A549 (cell line): ENCODE results near the gene PRR13. TPM values are rescaled to one million over a fixed set of nuclear protein-coding genes. Genes with fewer than 3 reads are reported as not detected.
A peak's percentile ranks its signal among the peaks of the same experiment; 100 is the strongest.

Source experiments
- ATAC-seq, 2 experiments: fragments of 200-7000 bp in 1 of 2; fragments of >200 bp in 1 of 2; cut with Nextera tagmentation in 1 of 2; cut with Tn5 transposase in 1 of 2; 3 replicates each; pipeline versions ENCODE4 v1.8.0 to v1.9.1; 2018 to 2020; ENCODE audit warnings: mild to moderate bottlenecking in 1 of 2, moderate library complexity in 1 of 2
- CTCF ChIA-PET: fragments of 300-600 bp; sonication (Branson Sonifier 250); formaldehyde crosslinking; extraction: SDS; loops from one replicate; lab custom pipeline; 2021; ENCODE audit warnings: antibody characterized with exemption, inconsistent platforms; lab: Yijun Ruan, JAX
- POLR2A ChIA-PET: fragments of 350-600 bp; formaldehyde crosslinking; extraction: SDS; loops from one replicate; lab custom pipeline; 2021; ENCODE audit warnings: antibody characterized with exemption, inconsistent platforms; lab: Yijun Ruan, JAX
- DNase-seq, 2 experiments: peaks; one replicate each; pipeline versions ENCODE4 v3.0.0 to v3.0.0-alpha.2; 2011 to 2016; ENCODE audit warnings: low read depth in 1 of 2, low spot score in 1 of 2
- FAIRE-seq: peaks from 2 replicates; lab custom pipeline; 2011; peaks lifted over from hg19 to GRCh38; lab: Jason Lieb, UNC
- H3K27ac ChIP-seq, 2 experiments: fragments of >200 bp; sonication (Bioruptor Twin); formaldehyde crosslinking; 3 replicates each; pipeline ENCODE4 v1.5.1; 2016 to 2017
- H3K4me1 ChIP-seq: fragments of >200 bp; sonication (Bioruptor Twin); formaldehyde crosslinking; 3 replicates; pipeline ENCODE4 v1.6.1; 2016
- H3K4me2 ChIP-seq: fragments of >200 bp; sonication (Bioruptor Twin); formaldehyde crosslinking; 3 replicates; pipeline ENCODE4 v1.6.1; 2016
- H3K4me3 ChIP-seq: fragments of >200 bp; sonication (Bioruptor Twin); formaldehyde crosslinking; 3 replicates; pipeline ENCODE4 v1.5.1; 2016
- H3K9me3 ChIP-seq: fragments of >200 bp; sonication (Bioruptor Twin); formaldehyde crosslinking; 3 replicates; pipeline ENCODE4 v1.6.1; 2016
- BCL3 ChIP-seq: fragments of >200 bp; sonication (Bioruptor Twin); formaldehyde crosslinking; IDR thresholded peaks from 3 replicates; pipeline ENCODE4 v1.6.1; 2016
- BHLHE40 ChIP-seq: IDR thresholded peaks from 2 replicates; pipeline ENCODE4 v1.6.1; 2012; ENCODE audit warnings: low read depth, low read length, inconsistent platforms
- CBX8 ChIP-seq: fragments of 200-600 bp; sonication (generic); IDR thresholded peaks from 2 replicates; pipeline ENCODE4 v1.6.1; 2016
- CHD2 ChIP-seq: fragments of 150-350 bp; IDR thresholded peaks from 2 replicates; pipeline ENCODE4 v1.6.1; 2014; ENCODE audit warnings: low read length; ENCODE audit not compliant: partially characterized antibody
- CTCF ChIP-seq: fragments of >200 bp; sonication (Bioruptor Twin); formaldehyde crosslinking; IDR thresholded peaks from 3 replicates; pipeline ENCODE4 v1.5.1; 2016
- EHF ChIP-seq: fragments of 250-450 bp; sonication (Bioruptor Pico); IDR thresholded peaks from 2 replicates; pipeline ENCODE4 v1.5.0; 2020; ENCODE audit warnings: mild to moderate bottlenecking
- EHMT2 ChIP-seq: fragments of 200-600 bp; sonication (generic); IDR thresholded peaks from 2 replicates; pipeline ENCODE4 v1.6.1; 2016; ENCODE audit warnings: antibody characterized with exemption, low read depth, mild to moderate bottlenecking, moderate library complexity
- GATA3 ChIP-seq: IDR thresholded peaks from 2 replicates; pipeline ENCODE4 v1.6.1; 2012; ENCODE audit warnings: borderline replicate concordance
- HDAC2 ChIP-seq: fragments of 200-600 bp; sonication (generic); IDR thresholded peaks from 2 replicates; pipeline ENCODE4 v1.6.1; 2016
- HEYL ChIP-seq: fragments of 250-450 bp; sonication (Bioruptor Pico); IDR thresholded peaks from 2 replicates; pipeline ENCODE4 v1.8.0; 2021; ENCODE audit warnings: mild to moderate bottlenecking, moderate library complexity
- HOXB5 ChIP-seq: fragments of 250-450 bp; sonication (Bioruptor Pico); IDR thresholded peaks from 2 replicates; pipeline ENCODE4 v1.5.0; 2020; ENCODE audit warnings: mild to moderate bottlenecking, moderate library complexity
- JUN ChIP-seq, 2 experiments: fragments of >200 bp; sonication (Bioruptor Twin); formaldehyde crosslinking; IDR thresholded peaks; 2 replicates in 1 of 2; 3 replicates in 1 of 2; pipeline ENCODE4 v1.6.1; 2016 to 2017
- KDM5A ChIP-seq: fragments of 200-600 bp; sonication (generic); IDR thresholded peaks from 2 replicates; pipeline ENCODE4 v1.6.1; 2016; ENCODE audit warnings: antibody characterized with exemption, mild to moderate bottlenecking
- MAX ChIP-seq: IDR thresholded peaks from 2 replicates; pipeline ENCODE4 v1.6.1; 2012
- MAZ ChIP-seq: fragments of 150-350 bp; IDR thresholded peaks from 2 replicates; pipeline ENCODE4 v1.6.1; 2014; ENCODE audit warnings: antibody characterized with exemption, low read depth, low read length, borderline replicate concordance
- NFE2L2 ChIP-seq: fragments of 150-350 bp; conservative IDR thresholded peaks from 2 replicates; pipeline ENCODE4 v1.6.1; 2014; ENCODE audit warnings: low read length
- NPAS2 ChIP-seq: fragments of 250-450 bp; sonication (Bioruptor Pico); IDR thresholded peaks from 2 replicates; pipeline ENCODE4 v1.8.0; 2022; ENCODE audit warnings: mild to moderate bottlenecking, moderate library complexity, borderline replicate concordance
- POLR2A ChIP-seq: IDR thresholded peaks from 2 replicates; pipeline ENCODE4 v1.6.1; 2012; ENCODE audit warnings: mild to moderate bottlenecking, low read length
- RARB ChIP-seq: fragments of 250-450 bp; sonication (Bioruptor Pico); IDR thresholded peaks from 2 replicates; pipeline ENCODE4 v1.8.0; 2021; ENCODE audit warnings: mild to moderate bottlenecking, moderate library complexity
- RNF2 ChIP-seq: fragments of 200-600 bp; sonication (generic); IDR thresholded peaks from 2 replicates; pipeline ENCODE4 v1.6.1; 2016; ENCODE audit warnings: low read depth, mild to moderate bottlenecking, antibody characterized with exemption, moderate library complexity, borderline replicate concordance
- SREBF2 ChIP-seq: fragments of 450-650 bp; IDR thresholded peaks from 2 replicates; pipeline ENCODE4 v1.6.1; 2014; ENCODE audit warnings: mild to moderate bottlenecking, moderate library complexity
- TFCP2L1 ChIP-seq: fragments of 250-450 bp; sonication (Bioruptor Pico); IDR thresholded peaks from 2 replicates; pipeline ENCODE4 v1.5.0; 2021; ENCODE audit warnings: mild to moderate bottlenecking
- TP53 ChIP-seq: fragments of 250-450 bp; sonication (Bioruptor Pico); IDR thresholded peaks from 2 replicates; pipeline ENCODE4 v1.5.0; 2021; ENCODE audit warnings: mild to moderate bottlenecking, moderate library complexity
- USF2 ChIP-seq: fragments of 450-650 bp; IDR thresholded peaks from 2 replicates; pipeline ENCODE4 v1.6.1; 2014; ENCODE audit warnings: antibody characterized with exemption
- ZC3H11A ChIP-seq: fragments of 450-650 bp; IDR thresholded peaks from 2 replicates; pipeline ENCODE4 v1.6.1; 2014; ENCODE audit warnings: antibody characterized with exemption, mild to moderate bottlenecking
- WGBS: methylation state at CpG from one replicate; pipeline ENCODE4 v1.1.6; 2017; ENCODE audit errors: missing lambda C conversion rate; 5-methylcytosine and 5-hydroxymethylcytosine counted together
- polyA minus RNA-seq: library from RNA; depleted of rRNA, polyadenylated mRNA; stranded (reverse); fragments of >200 nt; gene quantifications from 2 replicates; pipeline ENCODE4 v1.2.3, GENCODE V29; 2011; rRNA and poly(A)+ RNA removed
- polyA plus RNA-seq, 4 experiments: library from polyadenylated mRNA; depleted of rRNA in 3 of 4; stranded (reverse); fragments of >200 nt; fragmentation: RNase III in 1 of 4; extraction: RNeasy Plus Mini Kit Qiagen cat#74134 plus additional on column Dnase treatment in 1 of 4; gene quantifications; 2 replicates in 3 of 4; 3 replicates in 1 of 4; pipeline ENCODE4 v1.2.3, GENCODE V29; 2011 to 2017
- TF ChIP-seq, protein P1 (sequence below): fragments of 200-600 bp; sonication (generic); IDR thresholded peaks from 2 replicates; pipeline ENCODE4 v1.6.1; 2016; ENCODE audit warnings: antibody characterized with exemption, mild to moderate bottlenecking, moderate library complexity
- TF ChIP-seq, protein P2 (sequence below): IDR thresholded peaks from 2 replicates; pipeline ENCODE4 v1.6.1; 2012
- TF ChIP-seq, protein P3 (sequence below): fragments of 250-450 bp; sonication (Bioruptor Pico); IDR thresholded peaks from 2 replicates; pipeline ENCODE4 v1.5.0; 2021; ENCODE audit warnings: mild to moderate bottlenecking, moderate library complexity, borderline replicate concordance

PRR13 gene, protein sequence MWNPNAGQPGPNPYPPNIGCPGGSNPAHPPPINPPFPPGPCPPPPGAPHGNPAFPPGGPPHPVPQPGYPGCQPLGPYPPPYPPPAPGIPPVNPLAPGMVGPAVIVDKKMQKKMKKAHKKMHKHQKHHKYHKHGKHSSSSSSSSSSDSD
- polyA plus RNA-seq (2011; rRNA removed) (203 and 257 TPM in 2 replicates), polyA plus RNA-seq (2017; fragmentation: RNase III; extraction: RNeasy Plus Mini Kit Qiagen cat#74134 plus additional on column Dnase treatment) (210 to 248 TPM (median 221 TPM) in 3 replicates), polyA minus RNA-seq (200 and 213 TPM in 2 replicates)
- 214 and 245 TPM in 2 replicates for polyA plus RNA-seq (2012; cell fraction: cytosol; rRNA removed)
- polyA plus RNA-seq (2012; cell fraction: nucleus; rRNA removed): 99.6 and 118 TPM in 2 replicates

DNA sequence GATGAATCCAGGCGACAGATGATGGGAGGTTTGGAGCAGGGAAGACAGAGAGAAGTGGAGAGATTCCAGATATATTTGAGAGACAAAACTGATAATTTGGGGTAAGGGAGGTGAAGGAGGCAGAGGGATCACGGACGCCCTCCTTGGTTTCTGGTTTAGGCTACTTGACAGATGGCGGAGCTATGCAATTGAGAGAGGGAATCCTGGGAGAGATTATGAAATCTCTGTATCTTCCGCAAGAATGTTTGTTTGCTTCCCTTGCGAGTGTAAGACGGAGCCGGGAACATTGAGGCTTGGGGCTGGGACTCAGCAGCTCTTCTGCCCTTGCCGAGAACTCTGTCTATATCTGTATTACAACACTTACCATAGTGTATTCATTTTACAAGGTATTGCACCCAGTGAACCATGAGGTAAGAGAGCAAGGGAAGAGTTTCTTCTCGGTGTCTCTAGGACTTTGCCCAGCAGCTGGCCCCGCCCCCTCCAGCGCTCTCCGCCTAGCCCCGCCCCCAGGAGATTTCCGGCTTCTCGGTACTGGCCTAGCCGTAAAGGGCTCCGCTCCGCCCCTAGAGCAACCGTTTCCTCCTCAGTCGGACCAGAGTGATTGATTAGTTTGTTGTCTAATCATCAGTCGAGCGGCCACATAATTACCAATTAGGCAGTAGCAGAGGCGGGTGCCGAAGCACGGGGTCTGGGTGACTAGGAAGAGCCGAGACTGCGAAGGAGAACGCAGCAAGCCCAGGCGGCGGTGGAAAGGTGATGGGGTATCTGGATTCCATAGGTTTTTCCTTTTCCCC, at the start of gene PRR13:
Gene PRR13, plus strand, starts transcription at position 695 of the 794 bp plus-strand sequence. CDS start 981 bp downstream, outside the sequence.
- Histone ChIP-seq H3K4me1 (peaks cover 26% of the 10 kb centered on the region), H3K27ac (peak within 1 kb of the TSS; percentile 91 to 93), H3K9me3 (no peaks in the 10 kb centered on the region), H3K4me2 (peak within 1 kb of the TSS; percentile 89), H3K4me3 (peak within 1 kb of the TSS; percentile 71)
- 2% methylated on average over 31 of the region's 31 CpGs for WGBS
- FAIRE-seq (no peak), ATAC-seq (peak; percentile 96), DNase-seq (peak; percentile 99 to 100)
- ChIA-PET POLR2A (interaction anchor here (0.7 to 2.3 kb wide), 17 partner anchors 10 to 225 kb away, joined by 3 to 29 read pairs (median 5); partner anchors contain the start of genes MAP3K12, PCBP2, SP1 and TARBP2), CTCF (interaction anchor here (0.7 to 2.6 kb wide), 9 partner anchors 9 to 120 kb away, joined by 3 to 13 read pairs (median 6); partner anchors contain the start of gene AAAS)
- TF ChIP-seq NPAS2 (no peak), HOXB5 (CRISPR knock-in tag) (peak; percentile 77), HDAC2 (no peak), HEYL (CRISPR knock-in tag) (no peak), EHMT2 (0 out of 2 replicates have a peak, but pooled peaks have one; percentile 19), USF2 (peak; percentile 45; the same call in 1 of the 2 replicates), TFCP2L1 (CRISPR knock-in tag) (no peak), JUN (IDR thresholded peaks at IDR 0.05) (peak; percentile 72 to 79; a peak in 3 of 5 replicates), RNF2 (no peak), POLR2A (peak; percentile 95), CBX8 (no peak), TP53 (CRISPR knock-in tag) (no peak), BHLHE40 (no peak), MAZ (no peak), CHD2 (no peak), NFE2L2 (no peak), KDM5A (no peak), RARB (CRISPR knock-in tag) (no peak), BCL3 (peak; percentile 89), CTCF (0 out of 3 replicates have a peak, but pooled peaks have one; percentile 8), EHF (CRISPR knock-in tag) (no peak), SREBF2 (no peak), ZC3H11A (no peak), GATA3 (no peak), MAX (peak; percentile 71)
- TF ChIP-seq, protein P1, sequence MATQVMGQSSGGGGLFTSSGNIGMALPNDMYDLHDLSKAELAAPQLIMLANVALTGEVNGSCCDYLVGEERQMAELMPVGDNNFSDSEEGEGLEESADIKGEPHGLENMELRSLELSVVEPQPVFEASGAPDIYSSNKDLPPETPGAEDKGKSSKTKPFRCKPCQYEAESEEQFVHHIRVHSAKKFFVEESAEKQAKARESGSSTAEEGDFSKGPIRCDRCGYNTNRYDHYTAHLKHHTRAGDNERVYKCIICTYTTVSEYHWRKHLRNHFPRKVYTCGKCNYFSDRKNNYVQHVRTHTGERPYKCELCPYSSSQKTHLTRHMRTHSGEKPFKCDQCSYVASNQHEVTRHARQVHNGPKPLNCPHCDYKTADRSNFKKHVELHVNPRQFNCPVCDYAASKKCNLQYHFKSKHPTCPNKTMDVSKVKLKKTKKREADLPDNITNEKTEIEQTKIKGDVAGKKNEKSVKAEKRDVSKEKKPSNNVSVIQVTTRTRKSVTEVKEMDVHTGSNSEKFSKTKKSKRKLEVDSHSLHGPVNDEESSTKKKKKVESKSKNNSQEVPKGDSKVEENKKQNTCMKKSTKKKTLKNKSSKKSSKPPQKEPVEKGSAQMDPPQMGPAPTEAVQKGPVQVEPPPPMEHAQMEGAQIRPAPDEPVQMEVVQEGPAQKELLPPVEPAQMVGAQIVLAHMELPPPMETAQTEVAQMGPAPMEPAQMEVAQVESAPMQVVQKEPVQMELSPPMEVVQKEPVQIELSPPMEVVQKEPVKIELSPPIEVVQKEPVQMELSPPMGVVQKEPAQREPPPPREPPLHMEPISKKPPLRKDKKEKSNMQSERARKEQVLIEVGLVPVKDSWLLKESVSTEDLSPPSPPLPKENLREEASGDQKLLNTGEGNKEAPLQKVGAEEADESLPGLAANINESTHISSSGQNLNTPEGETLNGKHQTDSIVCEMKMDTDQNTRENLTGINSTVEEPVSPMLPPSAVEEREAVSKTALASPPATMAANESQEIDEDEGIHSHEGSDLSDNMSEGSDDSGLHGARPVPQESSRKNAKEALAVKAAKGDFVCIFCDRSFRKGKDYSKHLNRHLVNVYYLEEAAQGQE: no peak
- TF ChIP-seq, protein P2, sequence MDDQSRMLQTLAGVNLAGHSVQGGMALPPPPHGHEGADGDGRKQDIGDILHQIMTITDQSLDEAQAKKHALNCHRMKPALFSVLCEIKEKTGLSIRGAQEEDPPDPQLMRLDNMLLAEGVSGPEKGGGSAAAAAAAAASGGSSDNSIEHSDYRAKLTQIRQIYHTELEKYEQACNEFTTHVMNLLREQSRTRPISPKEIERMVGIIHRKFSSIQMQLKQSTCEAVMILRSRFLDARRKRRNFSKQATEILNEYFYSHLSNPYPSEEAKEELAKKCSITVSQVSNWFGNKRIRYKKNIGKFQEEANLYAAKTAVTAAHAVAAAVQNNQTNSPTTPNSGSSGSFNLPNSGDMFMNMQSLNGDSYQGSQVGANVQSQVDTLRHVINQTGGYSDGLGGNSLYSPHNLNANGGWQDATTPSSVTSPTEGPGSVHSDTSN: peak; percentile 80
- TF ChIP-seq, protein P3, sequence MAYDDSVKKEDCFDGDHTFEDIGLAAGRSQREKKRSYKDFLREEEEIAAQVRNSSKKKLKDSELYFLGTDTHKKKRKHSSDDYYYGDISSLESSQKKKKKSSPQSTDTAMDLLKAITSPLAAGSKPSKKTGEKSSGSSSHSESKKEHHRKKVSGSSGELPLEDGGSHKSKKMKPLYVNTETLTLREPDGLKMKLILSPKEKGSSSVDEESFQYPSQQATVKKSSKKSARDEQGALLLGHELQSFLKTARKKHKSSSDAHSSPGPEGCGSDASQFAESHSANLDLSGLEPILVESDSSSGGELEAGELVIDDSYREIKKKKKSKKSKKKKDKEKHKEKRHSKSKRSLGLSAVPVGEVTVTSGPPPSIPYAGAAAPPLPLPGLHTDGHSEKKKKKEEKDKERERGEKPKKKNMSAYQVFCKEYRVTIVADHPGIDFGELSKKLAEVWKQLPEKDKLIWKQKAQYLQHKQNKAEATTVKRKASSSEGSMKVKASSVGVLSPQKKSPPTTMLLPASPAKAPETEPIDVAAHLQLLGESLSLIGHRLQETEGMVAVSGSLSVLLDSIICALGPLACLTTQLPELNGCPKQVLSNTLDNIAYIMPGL (CRISPR knock-in tag): no peak
